ENCODE data around the gene MCMBP.

The MCMBP gene

DNA sequence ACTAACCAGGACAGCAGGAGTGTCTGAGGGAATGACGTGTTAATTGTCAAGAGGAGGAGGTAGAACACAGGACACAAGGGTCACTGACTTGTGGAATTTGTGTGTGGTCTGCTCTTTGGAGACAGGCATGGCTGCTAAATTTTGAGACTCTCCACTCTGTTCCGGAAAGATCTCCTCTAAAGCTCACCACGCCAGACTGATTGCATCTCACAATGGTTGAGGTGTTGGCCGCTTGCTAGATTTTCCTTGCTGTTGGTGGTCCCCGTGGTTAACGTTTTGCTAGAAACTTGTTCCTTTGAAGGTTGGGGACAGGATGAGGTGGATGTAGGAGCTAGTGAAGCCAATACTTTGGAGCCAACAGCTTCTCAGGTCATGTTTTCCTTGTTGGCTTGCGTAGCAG lies 57.0 kb downstream of the MCMBP start:
- Histone ChIP-seq H3K4me2 (ENCODE audit: low read length) (no peak overlapping the region), H3K36me3 (replicated peaks; ENCODE audit: low read depth, low read length) (no peaks in the 10 kb centered on the region), H3K79me2 (ENCODE audit: low read length) (no peaks in the 10 kb centered on the region), H3K9me3 (ENCODE audit: insufficient read depth, low read length) (no peaks in the 10 kb centered on the region), H3K9ac (ENCODE audit: low read length) (no peak overlapping the region), H3K27me3 (ENCODE audit: low read depth, low read length) (no peaks in the 10 kb centered on the region), H3K4me3 (ENCODE audit: low read length) (no peak overlapping the region), H3K4me1 (ENCODE audit: low read length) (no peaks in the 10 kb centered on the region; the same call in 1 of the 2 replicates), H3K27ac (ENCODE audit: low read length) (no peak overlapping the region), H2AFZ (ENCODE audit: low read depth, low read length) (no peak overlapping the region), H4K20me1 (ENCODE audit: insufficient read depth, low read length) (no peaks in the 10 kb centered on the region)
- TF ChIP-seq EZH2phosphoT487 (IDR thresholded peaks at IDR 0.05; ENCODE audit: low read depth), result no peak
- TF ChIP-seq, protein P1, sequence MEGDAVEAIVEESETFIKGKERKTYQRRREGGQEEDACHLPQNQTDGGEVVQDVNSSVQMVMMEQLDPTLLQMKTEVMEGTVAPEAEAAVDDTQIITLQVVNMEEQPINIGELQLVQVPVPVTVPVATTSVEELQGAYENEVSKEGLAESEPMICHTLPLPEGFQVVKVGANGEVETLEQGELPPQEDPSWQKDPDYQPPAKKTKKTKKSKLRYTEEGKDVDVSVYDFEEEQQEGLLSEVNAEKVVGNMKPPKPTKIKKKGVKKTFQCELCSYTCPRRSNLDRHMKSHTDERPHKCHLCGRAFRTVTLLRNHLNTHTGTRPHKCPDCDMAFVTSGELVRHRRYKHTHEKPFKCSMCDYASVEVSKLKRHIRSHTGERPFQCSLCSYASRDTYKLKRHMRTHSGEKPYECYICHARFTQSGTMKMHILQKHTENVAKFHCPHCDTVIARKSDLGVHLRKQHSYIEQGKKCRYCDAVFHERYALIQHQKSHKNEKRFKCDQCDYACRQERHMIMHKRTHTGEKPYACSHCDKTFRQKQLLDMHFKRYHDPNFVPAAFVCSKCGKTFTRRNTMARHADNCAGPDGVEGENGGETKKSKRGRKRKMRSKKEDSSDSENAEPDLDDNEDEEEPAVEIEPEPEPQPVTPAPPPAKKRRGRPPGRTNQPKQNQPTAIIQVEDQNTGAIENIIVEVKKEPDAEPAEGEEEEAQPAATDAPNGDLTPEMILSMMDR (IDR thresholded peaks at IDR 0.05; ENCODE audit: low read depth, low read length), result no peak

DNA sequence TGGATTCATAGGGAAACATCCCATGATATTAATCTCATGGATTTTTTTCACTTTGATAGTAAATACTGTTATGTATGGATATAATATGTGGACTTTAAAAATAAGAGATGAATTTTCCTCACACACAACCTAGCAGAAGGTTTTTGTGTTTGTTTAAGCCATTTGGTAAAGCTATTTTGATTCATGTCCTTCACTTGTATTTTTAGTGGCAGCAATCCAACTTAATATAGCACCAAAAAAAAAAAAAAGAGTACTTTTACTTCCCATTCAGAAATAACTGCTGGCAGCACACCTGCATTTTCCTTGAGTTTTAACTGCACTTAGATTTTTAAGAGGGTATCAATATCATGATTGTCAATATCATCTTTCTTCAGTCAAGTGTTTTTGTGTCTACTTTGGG lies 60.0 kb downstream of the MCMBP start:
- Histone ChIP-seq H3K27ac (ENCODE audit: low read length) (no peak overlapping the region), H3K9me3 (ENCODE audit: insufficient read depth, low read length) (no peaks in the 10 kb centered on the region), H3K4me3 (ENCODE audit: low read length) (no peak overlapping the region), H4K20me1 (ENCODE audit: insufficient read depth, low read length) (no peaks in the 10 kb centered on the region), H3K79me2 (ENCODE audit: low read length) (no peaks in the 10 kb centered on the region), H2AFZ (ENCODE audit: low read depth, low read length) (no peak overlapping the region), H3K27me3 (ENCODE audit: low read depth, low read length) (no peaks in the 10 kb centered on the region), H3K4me2 (ENCODE audit: low read length) (no peak overlapping the region), H3K9ac (ENCODE audit: low read length) (no peak overlapping the region), H3K36me3 (replicated peaks; ENCODE audit: low read depth, low read length) (peaks cover 3% of the 10 kb centered on the region), H3K4me1 (ENCODE audit: low read length) (no peaks in the 10 kb centered on the region; the same call in 1 of the 2 replicates)
- no peak for TF ChIP-seq EZH2phosphoT487 (IDR thresholded peaks at IDR 0.05; ENCODE audit: low read depth)
- TF ChIP-seq, protein P1 (IDR thresholded peaks at IDR 0.05; ENCODE audit: low read depth, low read length), result no peak

DNA sequence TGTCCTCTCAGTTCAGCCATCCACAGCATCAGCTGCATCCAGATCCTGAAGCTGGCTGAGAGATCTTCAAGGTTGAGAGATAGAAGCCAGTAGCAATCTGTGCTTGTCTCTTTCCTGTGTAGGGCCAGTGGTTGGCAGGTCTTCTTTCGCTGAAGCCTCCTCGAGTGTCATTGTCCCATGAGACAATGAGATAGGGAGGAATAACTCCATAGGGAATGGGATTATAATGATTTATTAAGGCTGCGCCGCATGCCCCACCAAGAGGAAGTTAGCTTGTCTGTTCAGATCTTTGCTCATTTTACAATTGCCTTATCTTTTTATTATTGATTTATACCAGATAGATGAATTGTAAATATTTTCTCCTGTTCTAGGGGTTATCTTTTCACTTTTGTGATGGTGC lies 61.5 kb downstream of the MCMBP start:
- Histone ChIP-seq H2AFZ (ENCODE audit: low read depth, low read length) (no peak overlapping the region), H3K4me3 (ENCODE audit: low read length) (no peak overlapping the region), H3K4me2 (ENCODE audit: low read length) (no peak overlapping the region), H4K20me1 (ENCODE audit: insufficient read depth, low read length) (no peaks in the 10 kb centered on the region), H3K27me3 (ENCODE audit: low read depth, low read length) (no peaks in the 10 kb centered on the region), H3K79me2 (ENCODE audit: low read length) (no peaks in the 10 kb centered on the region), H3K27ac (ENCODE audit: low read length) (no peak overlapping the region), H3K9ac (ENCODE audit: low read length) (no peak overlapping the region), H3K4me1 (ENCODE audit: low read length) (no peaks in the 10 kb centered on the region; the same call in 1 of the 2 replicates), H3K9me3 (ENCODE audit: insufficient read depth, low read length) (no peaks in the 10 kb centered on the region), H3K36me3 (replicated peaks; ENCODE audit: low read depth, low read length) (peaks cover 3% of the 10 kb centered on the region)
- TF ChIP-seq EZH2phosphoT487 (IDR thresholded peaks at IDR 0.05; ENCODE audit: low read depth), result no peak
- TF ChIP-seq, protein P1 (IDR thresholded peaks at IDR 0.05; ENCODE audit: low read depth, low read length), result no peak

DNA sequence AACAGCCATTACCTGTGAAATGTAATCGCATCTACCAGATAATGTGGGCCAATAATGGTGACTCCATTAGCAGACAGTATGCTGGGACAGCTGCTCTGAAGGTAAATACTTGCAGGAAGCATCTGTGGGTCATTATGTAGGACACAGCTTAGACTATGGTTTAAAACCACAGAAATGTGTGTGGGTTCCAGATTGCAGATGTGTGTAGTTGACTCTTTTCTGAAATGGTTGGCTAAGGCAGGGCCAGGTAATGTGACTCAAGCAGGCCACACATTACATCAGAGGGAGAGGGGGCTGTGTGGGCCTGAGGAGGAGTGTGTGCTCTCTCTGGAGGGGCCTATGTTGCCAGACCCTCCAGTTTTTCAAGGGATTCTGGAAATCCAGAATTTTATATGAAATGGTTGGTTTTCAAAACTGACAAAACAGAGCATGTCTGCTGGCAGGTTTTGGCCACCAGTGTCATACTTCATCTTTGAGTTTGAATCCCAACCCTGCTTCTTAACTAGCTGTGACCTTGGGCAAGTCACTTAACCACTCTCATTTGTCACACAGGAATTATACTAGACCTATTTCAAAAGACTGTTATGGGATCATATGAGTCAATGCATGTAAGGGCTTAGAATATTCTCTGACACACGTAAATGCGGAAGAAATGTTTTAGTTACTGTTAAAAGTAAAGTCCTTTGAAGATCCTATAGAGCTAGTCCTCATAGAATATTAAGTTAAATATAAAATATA lies 64.5 kb downstream of the MCMBP start:
- Histone ChIP-seq H3K4me1 (ENCODE audit: low read length) (no peaks in the 10 kb centered on the region), H3K79me2 (ENCODE audit: low read length) (no peaks in the 10 kb centered on the region), H3K36me3 (replicated peaks; ENCODE audit: low read depth, low read length) (peaks cover 3% of the 10 kb centered on the region), H4K20me1 (ENCODE audit: insufficient read depth, low read length) (no peaks in the 10 kb centered on the region), H3K4me3 (ENCODE audit: low read length) (no peak overlapping the region), H3K27me3 (ENCODE audit: low read depth, low read length) (no peaks in the 10 kb centered on the region), H2AFZ (ENCODE audit: low read depth, low read length) (no peak overlapping the region), H3K9me3 (ENCODE audit: insufficient read depth, low read length) (no peaks in the 10 kb centered on the region), H3K9ac (ENCODE audit: low read length) (no peak overlapping the region), H3K27ac (ENCODE audit: low read length) (no peak overlapping the region), H3K4me2 (ENCODE audit: low read length) (no peak overlapping the region)
- TF ChIP-seq, protein P1 (IDR thresholded peaks at IDR 0.05; ENCODE audit: low read depth, low read length), result no peak
- no peak for TF ChIP-seq EZH2phosphoT487 (IDR thresholded peaks at IDR 0.05; ENCODE audit: low read depth)

Measured in OCI-LY3 (cell line).